ENCODE results near the gene MASP2.

- TF ChIP-seq CTCF (IDR thresholded peaks at IDR 0.05; ENCODE audit: low read depth, low read length) (no peak), EZH2phosphoT487 (IDR thresholded peaks at IDR 0.05; ENCODE audit: low read depth) (no peak)
Measured at GRCh38 chr1:11019971-11020370, 27.1 kb downstream of the MASP2 start.

All from OCI-LY3 (cell line).